SK-N-SH treated with all-trans-retinoic acid at 6 μM for 48 hours (cell line): ENCODE results near the gene CCDC57.

ENCODE experiments used
- ATAC-seq: fragments of 200-7000 bp; cut with Tn5 transposase; 3 replicates; pipeline ENCODE4 v1.9.1; 2020; ENCODE audit warnings: mild to moderate bottlenecking, moderate library complexity
- ARNTL ChIP-seq: fragments of 450-650 bp; formaldehyde crosslinking; IDR thresholded peaks from 2 replicates; pipeline ENCODE4 v1.5.0; 2020; ENCODE audit warnings: low read depth, mild to moderate bottlenecking, moderate library complexity, borderline replicate concordance
- BACH2 ChIP-seq: fragments of 250-450 bp; sonication (Bioruptor Pico); IDR thresholded peaks from 2 replicates; pipeline ENCODE4 v1.9.0; 2021; ENCODE audit warnings: mild to moderate bottlenecking, borderline replicate concordance
- CREB5 ChIP-seq: fragments of 250-450 bp; sonication (Bioruptor Pico); IDR thresholded peaks from 2 replicates; pipeline ENCODE4 v1.5.1; 2020; ENCODE audit warnings: low read depth, mild to moderate bottlenecking, moderate library complexity
- CSDC2 ChIP-seq: fragments of 250-450 bp; sonication (Bioruptor Pico); IDR thresholded peaks from 2 replicates; pipeline ENCODE4 v1.5.0; 2020; ENCODE audit warnings: mild to moderate bottlenecking, moderate library complexity
- CSRNP3 ChIP-seq: fragments of 250-450 bp; sonication (Bioruptor Pico); IDR thresholded peaks from 2 replicates; pipeline ENCODE4 v1.5.1; 2021; ENCODE audit warnings: mild to moderate bottlenecking, moderate library complexity
- ESRRG ChIP-seq: fragments of 250-450 bp; sonication (Bioruptor Pico); IDR thresholded peaks from 2 replicates; pipeline ENCODE4 v1.6.1; 2021; ENCODE audit warnings: mild to moderate bottlenecking
- GLIS3 ChIP-seq: fragments of 250-450 bp; sonication (Bioruptor Pico); IDR thresholded peaks from 2 replicates; pipeline ENCODE4 v1.5.0; 2020; ENCODE audit warnings: mild to moderate bottlenecking, moderate library complexity
- OSR1 ChIP-seq: fragments of 250-450 bp; sonication (Bioruptor Pico); IDR thresholded peaks from 2 replicates; pipeline ENCODE4 v1.8.0; 2022; ENCODE audit warnings: moderate library complexity, mild to moderate bottlenecking, inconsistent platforms
- POU6F1 ChIP-seq: fragments of 250-450 bp; sonication (Bioruptor Pico); IDR thresholded peaks from 2 replicates; pipeline ENCODE4 v1.8.0; 2021; ENCODE audit warnings: low read depth, mild to moderate bottlenecking, moderate library complexity, borderline replicate concordance
- PPARA ChIP-seq: fragments of 250-450 bp; sonication (Bioruptor Pico); IDR thresholded peaks from 2 replicates; pipeline ENCODE4 v1.5.0; 2020; ENCODE audit warnings: mild to moderate bottlenecking, borderline replicate concordance
- RARB ChIP-seq: fragments of 250-450 bp; sonication (Bioruptor Pico); IDR thresholded peaks from 2 replicates; pipeline ENCODE4 v1.8.0; 2021; ENCODE audit warnings: mild to moderate bottlenecking, moderate library complexity
- SNAI2 ChIP-seq: fragments of 250-450 bp; sonication (Bioruptor Pico); IDR thresholded peaks from 2 replicates; pipeline ENCODE4 v1.5.0; 2020; ENCODE audit warnings: mild to moderate bottlenecking, moderate library complexity
- TCF4 ChIP-seq: fragments of 250-450 bp; sonication (Bioruptor Pico); IDR thresholded peaks from 2 replicates; pipeline ENCODE4 v1.8.0; 2021; ENCODE audit warnings: mild to moderate bottlenecking, moderate library complexity, borderline replicate concordance
- TOX ChIP-seq: fragments of 250-450 bp; sonication (Bioruptor Pico); IDR thresholded peaks from 2 replicates; pipeline ENCODE4 v1.8.0; 2021; ENCODE audit warnings: mild to moderate bottlenecking, moderate library complexity, borderline replicate concordance
- TSHZ2 ChIP-seq: fragments of 250-450 bp; sonication (Bioruptor Pico); IDR thresholded peaks from 2 replicates; pipeline ENCODE4 v1.5.0; 2020; ENCODE audit warnings: mild to moderate bottlenecking, moderate library complexity
- ZC3H10 ChIP-seq: fragments of 250-450 bp; sonication (Bioruptor Pico); IDR thresholded peaks from 2 replicates; pipeline ENCODE4 v1.5.1; 2021; ENCODE audit warnings: mild to moderate bottlenecking, moderate library complexity
- ZFP3 ChIP-seq: fragments of 250-450 bp; sonication (Bioruptor Pico); IDR thresholded peaks from 2 replicates; pipeline ENCODE4 v1.5.0; 2020; ENCODE audit warnings: mild to moderate bottlenecking, moderate library complexity
- ZFP30 ChIP-seq: fragments of 450-650 bp; formaldehyde crosslinking; IDR thresholded peaks from 2 replicates; pipeline ENCODE4 v1.5.0; 2022; ENCODE audit warnings: mild to moderate bottlenecking, moderate library complexity
- ZNF565 ChIP-seq: fragments of 450-650 bp; formaldehyde crosslinking; conservative IDR thresholded peaks from 2 replicates; pipeline ENCODE4 v1.5.0; 2020; ENCODE audit warnings: low read depth, mild to moderate bottlenecking, moderate library complexity
- ZNF70 ChIP-seq: fragments of 450-650 bp; formaldehyde crosslinking; IDR thresholded peaks from 2 replicates; pipeline ENCODE4 v1.5.0; 2020; ENCODE audit warnings: mild to moderate bottlenecking, moderate library complexity
- ZNF8 ChIP-seq: fragments of 450-650 bp; formaldehyde crosslinking; IDR thresholded peaks from 2 replicates; pipeline ENCODE4 v1.5.0; 2020; ENCODE audit warnings: mild to moderate bottlenecking, moderate library complexity
- TF ChIP-seq, protein P1 (sequence below): fragments of 250-450 bp; sonication (Bioruptor Pico); IDR thresholded peaks from 2 replicates; pipeline ENCODE4 v1.8.0; 2020; ENCODE audit warnings: mild to moderate bottlenecking, moderate library complexity, borderline replicate concordance

CCDC57 gene

GRCh38 chr17:82231312-82231561, 18.6 kb upstream of the CCDC57 start:
- no peak for ATAC-seq
- no peak for TF ChIP-seq ZFP30
- no peak for TF ChIP-seq OSR1 (CRISPR knock-in tag)
- TF ChIP-seq ARNTL (CRISPR knock-in tag) = no peak
- no peak for TF ChIP-seq RARB (CRISPR knock-in tag)
- TF ChIP-seq TCF4 = no peak
- TF ChIP-seq CSDC2 (CRISPR knock-in tag) = no peak
- TF ChIP-seq PPARA (CRISPR knock-in tag) = no peak
- TF ChIP-seq SNAI2 (CRISPR knock-in tag) = no peak
- TF ChIP-seq ZNF8 (CRISPR knock-in tag) = no peak
- TF ChIP-seq, protein P1, sequence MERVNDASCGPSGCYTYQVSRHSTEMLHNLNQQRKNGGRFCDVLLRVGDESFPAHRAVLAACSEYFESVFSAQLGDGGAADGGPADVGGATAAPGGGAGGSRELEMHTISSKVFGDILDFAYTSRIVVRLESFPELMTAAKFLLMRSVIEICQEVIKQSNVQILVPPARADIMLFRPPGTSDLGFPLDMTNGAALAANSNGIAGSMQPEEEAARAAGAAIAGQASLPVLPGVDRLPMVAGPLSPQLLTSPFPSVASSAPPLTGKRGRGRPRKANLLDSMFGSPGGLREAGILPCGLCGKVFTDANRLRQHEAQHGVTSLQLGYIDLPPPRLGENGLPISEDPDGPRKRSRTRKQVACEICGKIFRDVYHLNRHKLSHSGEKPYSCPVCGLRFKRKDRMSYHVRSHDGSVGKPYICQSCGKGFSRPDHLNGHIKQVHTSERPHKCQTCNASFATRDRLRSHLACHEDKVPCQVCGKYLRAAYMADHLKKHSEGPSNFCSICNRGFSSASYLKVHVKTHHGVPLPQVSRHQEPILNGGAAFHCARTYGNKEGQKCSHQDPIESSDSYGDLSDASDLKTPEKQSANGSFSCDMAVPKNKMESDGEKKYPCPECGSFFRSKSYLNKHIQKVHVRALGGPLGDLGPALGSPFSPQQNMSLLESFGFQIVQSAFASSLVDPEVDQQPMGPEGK = no peak
- no peak for TF ChIP-seq CREB5 (CRISPR knock-in tag)
- no peak for TF ChIP-seq POU6F1
- no peak for TF ChIP-seq TOX
- TF ChIP-seq ESRRG (CRISPR knock-in tag) = no peak
- TF ChIP-seq CSRNP3 (CRISPR knock-in tag) = no peak
- no peak for TF ChIP-seq BACH2
- no peak for TF ChIP-seq TSHZ2 (CRISPR knock-in tag)
- TF ChIP-seq ZNF70 (CRISPR knock-in tag) = no peak
- TF ChIP-seq GLIS3 (CRISPR knock-in tag) = no peak

DNA sequence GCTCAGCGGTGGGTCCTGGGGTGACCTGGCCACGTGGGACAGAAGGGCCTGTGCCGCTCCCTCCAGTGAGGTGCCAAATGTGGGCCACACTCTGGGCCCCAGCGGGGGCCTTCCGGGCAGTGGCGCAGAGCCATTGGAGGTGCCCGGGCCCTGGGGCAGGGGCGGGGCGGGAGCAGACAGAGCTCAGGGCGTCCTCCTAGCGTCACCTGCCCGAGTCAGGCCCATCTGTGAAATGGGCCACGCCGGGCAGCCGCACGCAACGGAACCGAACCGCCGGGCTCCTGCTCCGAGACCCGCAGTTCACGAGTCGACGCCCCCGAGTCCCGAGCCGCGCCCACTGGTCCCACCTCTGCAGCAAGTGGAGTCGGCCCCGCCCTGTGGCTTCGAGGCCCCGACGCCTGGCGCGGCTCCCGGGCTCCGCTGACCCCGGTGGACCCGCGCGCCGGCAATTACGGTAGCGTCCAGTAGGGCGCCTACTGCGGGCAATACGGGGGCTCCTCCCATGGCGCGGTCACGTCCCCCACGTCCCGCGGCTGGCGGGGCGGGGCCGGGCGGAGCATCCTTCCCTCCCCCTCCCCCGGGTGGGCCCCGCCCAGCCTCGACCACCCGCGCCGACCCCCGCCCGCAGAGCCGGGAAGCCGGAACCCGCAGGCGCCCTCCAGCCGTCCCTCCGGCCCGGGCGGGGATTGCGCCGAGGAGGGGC, 18.1 kb upstream of the CCDC57 start:
- TF ChIP-seq PPARA (CRISPR knock-in tag) (no peak), CSRNP3 (CRISPR knock-in tag) (no peak), ZNF70 (CRISPR knock-in tag) (no peak), ZNF565 (CRISPR knock-in tag) (no peak), CSDC2 (CRISPR knock-in tag) (no peak), CREB5 (CRISPR knock-in tag) (no peak), TCF4 (no peak), POU6F1 (no peak), ZC3H10 (CRISPR knock-in tag) (no peak), ZFP3 (CRISPR knock-in tag) (no peak), ZFP30 (no peak)
- TF ChIP-seq, protein P1 = no peak
- no peak for ATAC-seq
